Measurements from ENCODE around the gene GSTO2. TPM values are rescaled to one million over a fixed set of nuclear protein-coding genes. Genes with fewer than 3 reads are reported as not detected.

GSTO2 gene
- polyA plus RNA-seq, 3 donors = 0.56 to 14.9 (median 2.1) TPM

DNA sequence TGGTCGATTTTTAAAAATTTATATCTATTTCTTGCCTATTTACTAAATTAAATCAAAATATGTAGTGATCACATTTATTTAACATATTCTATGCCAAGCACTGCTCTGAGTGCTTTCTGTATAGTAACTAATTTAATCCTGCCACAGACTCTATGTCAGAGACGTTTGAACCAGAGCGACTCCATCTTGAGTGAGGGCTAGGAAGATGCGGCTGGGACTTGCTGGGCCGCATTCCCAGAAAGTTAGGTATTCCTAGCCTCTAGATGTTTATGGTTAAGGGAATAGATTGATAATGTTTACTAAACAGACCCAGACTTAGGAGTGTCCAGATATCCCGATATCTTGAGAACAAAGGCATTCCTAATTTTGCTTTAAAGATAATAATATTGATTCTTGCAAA, 17.5 kb upstream of the GSTO2 start:
- no peak overlapping the region for H3K27ac ChIP-seq (ENCODE audit: low read depth, low read length)
- 75 to 95% (median 94%) methylated on average over 6 of the region's 6 CpGs for WGBS, 3 donors

DNA sequence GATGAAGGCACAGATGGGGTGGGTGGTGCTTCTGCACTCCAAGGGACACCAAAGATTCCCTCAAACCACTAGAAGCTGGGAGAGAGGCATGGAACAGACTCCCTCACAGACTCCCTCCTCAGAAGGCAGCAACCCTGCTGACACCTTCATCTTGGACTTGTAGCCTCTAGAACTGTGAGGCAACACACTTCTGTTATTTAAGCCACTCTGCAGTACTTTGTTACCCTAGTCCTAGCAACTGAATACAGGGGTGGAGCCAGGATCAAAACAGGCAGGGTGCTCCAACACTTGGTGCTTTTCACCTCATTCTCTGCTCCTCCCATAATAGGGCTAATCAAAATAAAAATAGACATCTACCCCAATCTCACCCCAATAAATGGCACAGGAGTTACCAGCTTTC, 16.6 kb upstream of the GSTO2 start:
- no peak overlapping the region for H3K27ac ChIP-seq (ENCODE audit: low read depth, low read length)

DNA sequence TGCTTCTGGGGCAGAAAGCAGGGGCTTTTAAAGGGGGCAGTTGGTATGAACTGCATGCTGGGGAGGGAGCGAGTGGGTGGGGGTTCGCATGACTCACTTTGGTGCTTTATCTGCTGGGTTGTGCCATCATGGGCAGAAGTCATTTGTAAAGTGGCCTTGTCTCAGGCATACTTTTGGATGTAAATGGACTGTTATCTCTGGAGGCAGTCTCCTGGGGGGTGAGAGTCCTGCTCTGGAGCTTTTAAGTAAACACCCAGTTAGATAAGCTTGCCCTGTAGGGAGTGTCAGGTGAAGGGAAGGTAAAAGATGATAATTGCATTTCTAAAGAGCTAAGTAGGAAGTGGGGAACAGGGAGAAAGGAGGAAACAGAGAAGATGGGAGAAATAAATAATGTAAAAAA, 15.9 kb upstream of the GSTO2 start:
- 77 to 100% (median 82%) methylated on average over 2 of the region's 2 CpGs for WGBS, 3 donors
- H3K27ac ChIP-seq (ENCODE audit: low read depth, low read length) = no peak overlapping the region

DNA sequence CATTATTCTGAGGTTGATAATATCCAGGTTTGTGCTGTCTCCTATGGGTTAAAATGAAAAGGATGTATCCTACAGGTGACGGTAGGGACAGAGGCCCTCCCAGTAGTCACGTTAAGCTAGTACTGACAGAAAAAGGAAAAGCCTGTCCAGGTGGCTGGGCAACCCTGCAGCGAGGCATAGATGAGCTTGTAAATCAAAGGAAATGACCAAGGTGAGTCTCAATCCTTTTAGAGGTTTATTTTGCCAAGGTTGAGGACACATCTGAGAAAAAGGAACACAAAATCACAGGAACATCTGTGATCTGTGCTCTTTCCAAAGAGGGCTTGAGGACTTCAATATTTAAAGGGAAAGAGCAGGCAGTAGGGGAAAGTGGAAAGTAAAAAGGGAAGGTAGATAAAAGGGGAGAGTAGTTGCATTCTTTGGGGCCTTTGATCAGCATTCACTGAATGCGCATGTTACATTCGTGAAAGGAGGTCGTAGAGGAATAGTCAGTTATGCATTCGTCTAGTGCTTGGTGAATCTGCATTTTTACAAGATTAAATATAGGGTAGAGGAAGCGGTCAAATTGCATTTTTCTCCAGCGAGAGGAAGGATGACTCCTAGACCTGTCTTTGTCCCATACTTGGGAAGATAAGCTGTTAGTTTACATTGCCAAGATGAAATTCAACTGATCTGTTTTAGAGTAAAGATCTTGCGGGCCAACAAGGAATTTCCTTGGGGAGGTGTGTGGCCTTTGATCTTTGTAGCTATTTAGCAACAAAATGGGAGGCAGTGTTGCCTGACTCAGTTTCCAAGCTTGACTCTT, 15.2 kb upstream of the GSTO2 start:
- H3K27ac ChIP-seq (ENCODE audit: low read depth, low read length) = peak overlapping the region; percentile 91
- 67 to 72% (median 71%) methylated on average over 10 of the region's 10 CpGs for WGBS, 3 donors

DNA sequence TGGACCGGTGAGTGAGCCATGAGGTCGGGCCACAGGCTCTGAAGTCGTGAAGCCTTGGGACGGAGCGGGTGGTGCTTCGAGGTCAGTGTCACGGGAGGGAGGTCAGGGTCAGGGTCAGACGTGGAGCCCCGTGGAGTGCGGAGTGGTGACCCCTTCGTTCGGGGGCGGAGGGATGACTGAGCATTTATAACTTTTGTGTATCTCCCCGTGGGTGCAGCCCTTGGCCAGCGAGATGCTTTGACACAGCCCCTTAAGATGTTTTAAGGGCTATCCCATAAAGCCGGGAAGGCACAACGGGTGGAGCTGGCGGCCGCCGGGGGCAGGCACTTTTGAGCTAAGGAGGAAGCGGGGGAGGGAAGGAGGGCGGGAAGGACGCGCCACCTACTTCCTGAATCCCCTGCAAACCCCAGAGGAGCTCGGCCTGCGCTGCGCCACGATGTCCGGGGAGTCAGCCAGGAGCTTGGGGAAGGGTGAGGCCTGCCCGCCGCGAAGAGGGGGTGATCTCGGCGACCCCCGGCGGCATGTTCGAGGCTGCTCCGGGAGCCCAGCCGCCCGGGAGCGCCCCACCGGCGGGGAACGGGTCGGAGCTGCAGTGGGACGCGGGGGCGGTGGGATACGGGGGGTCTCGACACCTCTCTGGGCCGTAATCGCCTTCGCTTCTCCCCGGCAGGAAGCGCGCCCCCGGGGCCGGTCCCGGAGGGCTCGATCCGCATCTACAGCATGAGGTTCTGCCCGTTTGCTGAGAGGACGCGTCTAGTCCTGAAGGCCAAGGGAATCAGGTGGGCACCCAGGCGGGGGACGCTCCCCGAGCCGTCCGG, 14.3 kb upstream of the GSTO2 start, which contains the start of gene GSTO1:
Gene GSTO1 (plus strand): TSS at position 400 of the 818 bp plus-strand sequence. CDS start 37 bp downstream, at position 437.
- peak within 1 kb of the TSS; percentile 91 for H3K27ac ChIP-seq (ENCODE audit: low read depth, low read length)

DNA sequence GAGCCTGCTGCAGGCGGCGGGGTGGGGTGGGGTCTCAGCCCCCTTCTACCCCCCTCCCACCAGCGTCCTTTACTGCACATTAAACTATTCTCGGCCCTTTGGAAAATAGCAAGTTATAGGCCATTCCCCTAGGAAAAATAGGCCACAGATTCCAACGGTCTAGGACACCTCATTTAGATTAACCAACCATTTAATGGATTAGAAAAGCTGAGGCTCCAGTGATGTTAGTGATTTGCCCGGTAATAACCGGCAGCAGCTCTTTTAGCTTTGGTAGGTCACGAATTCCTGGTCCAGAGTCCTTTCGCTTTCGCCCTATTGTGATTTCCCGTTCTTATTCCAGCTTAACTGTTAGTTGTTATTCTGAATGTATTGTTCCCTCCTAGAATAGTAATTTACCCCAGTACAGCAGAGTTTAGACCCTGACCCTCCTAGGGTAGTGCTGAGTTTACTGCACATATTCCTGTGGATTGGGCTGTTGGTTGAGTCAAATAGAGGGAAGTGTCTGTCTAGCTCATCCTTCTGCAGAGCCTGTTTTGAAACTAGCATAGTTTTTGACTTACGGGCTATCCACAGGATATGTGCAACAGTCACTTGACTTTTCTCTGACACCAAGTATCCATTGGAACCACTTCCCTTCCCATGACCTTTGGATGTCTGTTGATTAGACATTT, 13.5 kb upstream of the GSTO2 start:
- WGBS, 3 donors = 0 to 1% (median 0%) methylated on average over 10 to 12 of the region's 12 CpGs
- peak overlapping the region; percentile 91 for H3K27ac ChIP-seq (ENCODE audit: low read depth, low read length)

More for the DNA sequence above, 14.3 kb upstream of the GSTO2 start, which contains the start of gene GSTO1:
- 0 to 1% (median 1%) methylated on average over 64 to 69 of the region's 69 CpGs for WGBS, 3 donors

DNA sequence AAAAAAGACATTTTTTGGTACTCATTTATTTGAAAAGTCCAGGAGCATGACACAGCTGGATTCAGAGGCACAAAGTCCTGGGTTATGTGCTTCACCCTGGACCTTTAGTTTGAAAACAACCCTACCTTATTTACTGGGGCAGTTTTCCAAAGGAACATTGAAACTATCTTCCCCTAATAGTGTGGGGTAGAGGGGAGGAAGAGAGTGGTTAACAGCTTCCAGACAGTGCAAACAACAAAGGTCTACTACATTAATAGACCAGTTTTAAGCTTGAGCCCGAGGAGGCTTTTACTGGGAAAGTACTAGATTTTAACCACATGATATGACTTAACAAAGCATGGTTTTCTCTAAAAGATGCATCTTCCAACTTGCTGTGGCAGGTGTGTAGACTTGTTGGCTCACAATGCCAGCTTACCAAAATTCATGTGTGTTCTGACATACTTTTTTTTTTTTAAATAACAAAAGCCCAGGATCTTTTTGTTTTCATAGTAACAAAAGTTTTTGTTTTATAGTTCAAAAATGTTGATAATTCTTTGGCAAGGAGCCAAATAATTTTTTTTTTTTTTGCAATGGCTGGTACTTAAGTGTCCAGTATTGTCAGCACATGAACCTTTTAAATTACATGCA, 12.5 kb upstream of the GSTO2 start:
- 4 to 25% (median 17%) methylated on average over 1 of the region's 1 CpG for WGBS, 3 donors
- H3K27ac ChIP-seq (ENCODE audit: low read depth, low read length) = no peak overlapping the region

DNA sequence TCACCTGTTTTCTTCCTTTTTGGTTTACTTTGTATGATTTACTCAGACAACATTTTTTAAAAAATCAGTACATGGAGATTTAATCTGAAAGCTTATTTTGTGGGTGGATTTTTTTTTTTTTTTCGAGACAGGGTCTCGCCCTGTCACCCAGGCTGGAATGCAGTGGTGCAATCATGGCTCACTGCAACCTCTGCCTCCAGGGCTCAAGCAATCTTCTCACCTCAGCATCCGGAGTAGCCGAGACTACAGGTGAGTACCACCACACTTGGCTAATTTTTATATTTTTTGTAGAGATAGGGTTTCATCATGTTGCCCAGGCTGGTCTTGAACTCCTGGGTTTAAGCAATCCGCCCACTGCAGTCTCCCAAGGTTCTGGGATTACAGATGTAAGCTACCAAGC, 11.7 kb upstream of the GSTO2 start:
- WGBS, 3 donors = 82 to 91% (median 90%) methylated on average over 5 of the region's 5 CpGs
- H3K27ac ChIP-seq (ENCODE audit: low read depth, low read length) = no peak overlapping the region

DNA sequence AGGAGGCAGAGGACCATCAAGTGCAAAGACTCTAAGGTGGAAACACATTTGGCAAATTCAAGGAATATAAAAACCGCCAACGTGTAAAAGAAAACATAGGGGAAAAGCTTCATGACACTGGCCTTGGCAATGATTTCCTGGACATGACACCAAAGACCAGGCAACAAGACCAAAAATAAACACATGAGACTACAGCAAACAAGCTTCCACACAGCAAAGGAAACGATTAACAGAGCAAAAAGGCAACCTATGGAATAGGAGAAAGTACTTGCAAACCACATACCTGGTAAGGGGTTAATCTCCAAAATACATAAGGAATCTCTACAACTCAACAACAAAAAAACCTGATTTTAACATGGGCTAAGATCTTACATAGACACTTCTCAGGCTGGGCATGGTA, 10.8 kb upstream of the GSTO2 start:
- no peak overlapping the region for H3K27ac ChIP-seq (ENCODE audit: low read depth, low read length)
- WGBS, 3 donors = 66 to 84% (median 71%) methylated on average over 3 of the region's 3 CpGs

DNA sequence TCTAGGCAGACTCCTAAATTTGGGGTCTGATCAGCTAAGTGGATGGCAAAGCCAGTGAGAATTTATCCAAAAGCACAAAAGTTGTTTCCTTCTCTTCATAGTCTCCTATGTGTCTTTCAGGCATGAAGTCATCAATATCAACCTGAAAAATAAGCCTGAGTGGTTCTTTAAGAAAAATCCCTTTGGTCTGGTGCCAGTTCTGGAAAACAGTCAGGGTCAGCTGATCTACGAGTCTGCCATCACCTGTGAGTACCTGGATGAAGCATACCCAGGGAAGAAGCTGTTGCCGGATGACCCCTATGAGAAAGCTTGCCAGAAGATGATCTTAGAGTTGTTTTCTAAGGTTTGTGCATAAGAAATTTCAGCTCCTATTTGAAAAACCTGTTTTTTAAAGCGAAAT, 9.5 kb upstream of the GSTO2 start:
- WGBS, 3 donors = 64 to 95% (median 94%) methylated on average over 3 of the region's 3 CpGs
- no peak overlapping the region for H3K27ac ChIP-seq (ENCODE audit: low read depth, low read length)

DNA sequence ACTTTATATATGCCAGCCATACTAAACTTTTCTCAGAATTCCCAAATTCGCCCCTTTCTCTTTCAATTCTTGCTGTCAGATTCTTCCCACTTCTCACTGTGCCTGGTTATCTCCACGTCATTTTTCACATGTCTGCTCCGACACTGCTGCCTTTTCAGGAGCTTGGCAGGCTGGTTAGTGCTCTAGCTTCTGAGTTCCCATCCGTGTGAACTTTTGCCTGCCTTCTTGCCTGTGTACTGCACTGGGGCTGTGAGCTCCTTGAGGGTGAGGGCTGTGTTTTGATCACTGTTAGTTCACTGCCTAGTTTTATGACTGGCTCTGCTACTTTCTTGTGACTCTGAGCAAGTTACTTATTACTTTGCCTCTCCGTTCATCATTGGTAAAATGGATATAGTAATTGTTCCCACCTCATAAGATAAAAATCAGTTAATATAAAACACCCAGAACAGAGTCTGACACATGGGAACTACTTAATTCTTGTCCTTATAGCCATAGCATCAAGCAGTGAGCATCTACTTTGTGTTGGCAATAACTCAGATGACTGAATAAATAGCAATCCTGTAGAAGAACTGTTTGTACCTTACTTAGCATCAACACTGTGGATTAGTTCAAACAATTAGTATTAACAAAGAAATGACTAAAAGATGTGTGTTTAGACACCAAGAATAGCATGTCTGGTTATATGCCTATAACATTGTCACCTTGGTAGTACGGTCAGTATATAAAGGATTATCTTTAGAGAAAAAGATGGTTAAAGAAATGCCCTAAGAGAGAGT, 8.8 kb upstream of the GSTO2 start:
- WGBS, 3 donors = 65 to 83% (median 80%) methylated on average over 6 of the region's 6 CpGs
- no peak overlapping the region for H3K27ac ChIP-seq (ENCODE audit: low read depth, low read length)

DNA sequence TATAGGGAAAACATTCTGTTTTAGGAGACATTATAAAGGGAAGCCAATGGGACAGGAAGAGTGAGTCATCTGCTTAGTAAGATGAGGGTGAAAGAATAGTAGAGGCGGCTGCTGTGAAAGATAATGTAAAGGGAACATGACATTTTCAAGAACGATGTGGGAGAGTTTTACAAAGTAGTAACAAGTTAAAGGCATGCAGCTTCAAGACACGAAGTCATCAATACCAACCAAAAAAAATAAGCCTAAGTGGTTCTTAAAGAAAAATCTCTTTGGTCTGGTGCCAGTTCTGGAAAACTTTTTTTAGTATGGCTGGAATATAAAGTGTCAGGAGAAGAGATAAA, 8.2 kb upstream of the GSTO2 start:
- WGBS, 3 donors = 17 to 55% (median 37%) methylated on average over 3 of the region's 3 CpGs
- H3K27ac ChIP-seq (ENCODE audit: low read depth, low read length) = no peak overlapping the region

DNA sequence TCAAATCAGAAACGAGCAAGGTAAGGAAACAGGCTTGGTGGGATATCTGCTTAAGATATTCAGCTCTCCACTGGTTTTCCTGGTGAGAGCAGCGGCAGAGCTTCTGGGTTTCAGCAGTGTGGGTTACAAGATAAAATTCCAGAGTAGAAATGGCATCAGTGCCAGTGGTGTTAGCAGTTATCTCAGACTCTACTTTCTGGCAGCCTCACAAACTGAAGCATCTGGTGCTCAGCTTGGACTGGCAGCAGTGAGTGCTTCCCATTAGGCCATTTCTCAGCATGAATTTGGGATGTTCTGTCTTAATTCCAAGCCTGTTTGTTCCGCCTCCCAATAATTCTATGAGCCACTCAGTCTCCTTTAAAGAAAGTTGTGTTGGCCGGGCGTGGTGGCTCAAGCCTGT, 6.9 kb upstream of the GSTO2 start:
- no peak overlapping the region for H3K27ac ChIP-seq (ENCODE audit: low read depth, low read length)
- whole genome bisulfite sequencing, 3 donors = 87 to 89% (median 88%) methylated on average over 5 of the region's 5 CpGs

DNA sequence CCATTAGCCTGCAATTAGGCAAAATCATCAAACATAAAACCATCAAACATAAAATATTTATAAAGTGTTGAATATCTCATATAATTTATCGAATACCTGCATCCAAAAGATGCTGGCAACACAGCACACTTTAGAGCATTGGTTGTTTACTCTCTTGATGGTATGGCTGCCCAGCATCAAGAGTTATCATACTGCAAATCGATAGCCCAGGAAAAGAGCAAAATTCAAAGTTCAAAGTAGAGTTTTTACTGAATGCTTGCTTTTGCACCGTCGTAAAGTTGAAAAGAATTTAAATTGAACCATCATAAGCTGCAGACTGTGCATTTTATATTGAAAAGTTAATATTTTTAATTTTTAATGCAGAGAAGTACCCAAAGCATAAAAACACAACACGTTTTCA, 4.2 kb upstream of the GSTO2 start:
- H3K27ac ChIP-seq (ENCODE audit: low read depth, low read length) = no peak overlapping the region
- 86 to 94% (median 93%) methylated on average over 5 of the region's 5 CpGs for WGBS, 3 donors

DNA sequence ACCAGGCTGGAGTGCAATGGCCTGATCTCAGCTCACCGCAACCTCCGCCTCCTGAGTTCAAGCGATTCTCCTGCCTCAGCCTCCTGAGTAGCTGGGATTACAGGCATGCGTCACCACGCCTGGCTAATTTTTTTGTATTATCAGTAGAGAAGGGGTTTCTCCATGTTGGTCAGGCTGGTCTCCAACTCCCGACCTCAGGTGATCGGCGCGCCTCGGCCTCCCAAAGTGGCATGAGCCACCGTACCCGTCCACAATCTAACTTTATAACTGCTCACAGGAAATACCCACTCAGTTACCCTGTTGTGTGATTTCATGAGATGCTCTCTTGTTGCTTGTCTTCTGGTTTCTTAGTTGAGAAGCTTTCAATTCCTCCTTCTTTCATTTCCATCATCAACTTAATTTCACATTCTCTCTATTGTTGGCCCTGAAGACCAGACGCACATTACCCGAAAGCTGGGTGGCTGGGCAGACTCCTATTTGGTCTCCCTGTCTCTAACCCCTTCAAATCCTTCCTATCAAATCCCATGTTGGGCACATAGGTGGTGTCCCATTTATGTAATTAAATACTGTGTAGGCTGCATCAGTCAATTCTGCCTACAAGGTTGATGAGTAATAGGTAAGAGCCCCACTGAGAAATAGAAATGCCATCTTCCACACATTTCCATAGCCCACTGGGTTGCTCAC, 1.1 kb upstream of the GSTO2 start:
- 92 to 95% (median 93%) methylated on average over 14 of the region's 14 CpGs for WGBS, 3 donors
- H3K27ac ChIP-seq (ENCODE audit: low read depth, low read length) = no peak overlapping the region

DNA sequence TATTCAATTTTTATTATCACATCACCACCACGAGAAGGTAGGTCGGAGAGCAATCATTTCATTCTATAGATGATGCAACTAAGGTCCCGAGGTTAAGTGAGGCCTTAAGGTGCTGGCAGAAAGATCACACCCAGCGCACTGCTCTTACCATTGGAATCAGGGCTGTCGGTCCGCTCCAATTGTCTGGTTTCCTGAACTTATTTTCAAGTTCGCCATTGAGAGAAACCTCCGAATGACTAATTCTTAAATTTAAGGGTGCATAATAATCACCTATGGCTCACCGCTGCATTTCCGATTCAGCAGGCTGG, 625 bp upstream of the GSTO2 start:
- 8 to 10% (median 9%) methylated on average over 10 of the region's 10 CpGs for WGBS, 3 donors

DNA sequence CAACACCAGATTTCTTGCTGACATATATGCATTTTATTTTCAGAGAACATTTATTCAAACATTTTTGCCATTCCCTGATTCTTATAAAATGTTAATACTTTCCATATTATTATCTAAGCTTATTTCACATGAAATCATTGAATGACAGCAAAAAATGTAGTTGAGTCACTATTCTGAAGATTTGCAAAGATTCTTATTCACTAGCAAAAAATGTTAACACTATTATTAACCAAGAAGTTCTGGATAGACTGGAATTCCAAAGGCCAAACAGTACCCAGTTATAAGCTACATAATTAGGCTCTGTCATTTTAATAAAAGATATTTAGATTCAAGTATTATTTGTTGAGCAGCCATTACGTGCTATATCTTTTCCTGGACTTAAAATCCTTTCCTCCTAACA, 4.3 kb downstream of the GSTO2 start:
- WGBS, 3 donors = 76 to 86% (median 82%) methylated on average over 1 of the region's 1 CpG
- H3K27ac ChIP-seq (ENCODE audit: low read depth, low read length) = no peak overlapping the region

More for the DNA sequence above, 625 bp upstream of the GSTO2 start:
- peak overlapping the region; percentile 81 for H3K27ac ChIP-seq (ENCODE audit: low read depth, low read length)
